ENCODE data around the gene TIMP3.

TIMP3 gene

GRCh38 chr22:32858121-32858703, 56.7 kb downstream of the TIMP3 start:
- no peak for DNase-seq

GRCh38 chr22:32858957-32859356, 57.5 kb downstream of the TIMP3 start:
- DNase-seq: no peak

GRCh38 chr22:32859743-32860142, 58.2 kb downstream of the TIMP3 start:
- DNase-seq: no peak

- DNase-seq: no peak
Measured at GRCh38 chr22:32861330-32861729, 59.8 kb downstream of the TIMP3 start.

- DNase-seq: no peak
Measured at GRCh38 chr22:32862083-32862482, 60.6 kb downstream of the TIMP3 start.

- DNase-seq: no peak
Measured at GRCh38 chr22:32862936-32863661, 61.6 kb downstream of the TIMP3 start.

GRCh38 chr22:32864041-32864440, 62.5 kb downstream of the TIMP3 start:
- no peak for DNase-seq

- DNase-seq: no peak
Measured at GRCh38 chr22:32864596-32864995, 63.1 kb downstream of the TIMP3 start.

GRCh38 chr22:32866953-32867352, 65.4 kb downstream of the TIMP3 start:
- DNase-seq: no peak

GRCh38 chr22:32868946-32869345, 67.4 kb downstream of the TIMP3 start:
- peak; percentile 34 for DNase-seq

- no peak for DNase-seq
Measured at GRCh38 chr22:32870474-32870873, 69.0 kb downstream of the TIMP3 start.

GRCh38 chr22:32873604-32874003, 72.1 kb downstream of the TIMP3 start:
- DNase-seq: peak; percentile 53

- no peak for DNase-seq
Measured at GRCh38 chr22:32874385-32874784, 72.9 kb downstream of the TIMP3 start.

GRCh38 chr22:32874976-32875375, 73.5 kb downstream of the TIMP3 start:
- no peak for DNase-seq

GRCh38 chr22:32876516-32876915, 75.0 kb downstream of the TIMP3 start:
- no peak for DNase-seq

GRCh38 chr22:32877196-32877595, 75.7 kb downstream of the TIMP3 start:
- DNase-seq: no peak

- no peak for DNase-seq
Measured at GRCh38 chr22:32879550-32879949, 78.0 kb downstream of the TIMP3 start.

GRCh38 chr22:32880061-32880460, 78.6 kb downstream of the TIMP3 start:
- DNase-seq: no peak

GRCh38 chr22:32880505-32880892, 79.0 kb downstream of the TIMP3 start:
- no peak for DNase-seq

- DNase-seq: peak; percentile 100
Measured at GRCh38 chr22:32880893-32881596, 79.5 kb downstream of the TIMP3 start.

- DNase-seq: peak; percentile 65
Measured at GRCh38 chr22:32882360-32882755, 80.9 kb downstream of the TIMP3 start.

- DNase-seq: peak; percentile 59
Measured at GRCh38 chr22:32882774-32883530, 81.4 kb downstream of the TIMP3 start.

- peak; percentile 100 for DNase-seq
Measured at GRCh38 chr22:32887324-32887980, 85.9 kb downstream of the TIMP3 start.

All from hematopoietic multipotent progenitor cell treated with erythropoietin and hydrocortisone succinate and interleukin-3 and kit ligand, for 8 days (in vitro differentiated cells).